GM08714 (cell line): ENCODE results near the gene GPR75.
"Not testable (repeated sequence)": the region's sequence is repeated elsewhere in the genome, so short reads cannot be mapped to it uniquely, and the experiment has no call there.

Experiments
- H3K4me3 ChIP-seq: fragments of 200-500 bp; sonication (Bioruptor generic); 2 replicates; pipeline ENCODE4 v1.5.1; 2014; ENCODE audit warnings: mild to moderate bottlenecking, low read length, inconsistent platforms
- ZNF274 ChIP-seq: IDR thresholded peaks from 2 replicates; pipeline ENCODE4 v1.6.1; 2012; ENCODE audit warnings: mild to moderate bottlenecking, low read depth, low read length

Gene GPR75

DNA sequence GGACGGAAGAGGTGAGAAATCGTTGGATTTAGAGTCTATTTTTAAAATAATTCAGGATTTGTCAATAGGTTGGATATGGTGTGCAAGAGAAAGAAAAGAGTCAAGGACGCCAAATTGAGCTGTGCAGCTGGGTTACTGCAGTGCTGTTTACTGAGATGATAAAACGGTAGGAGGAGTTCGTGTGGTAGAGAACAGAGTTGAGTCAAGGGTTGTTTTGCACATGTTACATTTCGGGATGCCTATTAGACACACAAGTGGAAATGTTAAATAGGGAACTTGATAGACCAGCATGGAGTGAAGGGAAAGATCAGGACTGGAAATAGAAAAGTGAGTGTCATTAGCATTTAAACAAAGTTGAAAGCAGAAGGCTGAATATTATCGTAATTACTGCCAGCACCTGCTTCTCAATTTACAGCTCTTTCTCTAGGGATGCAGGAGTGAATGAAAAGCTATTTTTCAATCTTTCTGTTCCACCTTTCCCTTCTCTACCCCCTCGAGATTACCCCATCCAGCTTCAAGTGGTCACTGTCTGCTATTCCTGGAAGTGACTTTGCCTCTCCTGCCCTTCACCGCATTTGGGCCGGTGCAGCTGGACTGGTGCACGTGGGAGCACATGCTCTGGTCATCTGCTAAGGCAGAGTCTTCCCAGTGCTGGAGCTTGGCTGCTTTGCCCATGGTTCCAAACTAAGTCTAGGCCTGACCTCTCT, 30.3 kb downstream of the GPR75 start:
- TF ChIP-seq ZNF274 = no peak
- H3K4me3 ChIP-seq = no peak overlapping the region

DNA sequence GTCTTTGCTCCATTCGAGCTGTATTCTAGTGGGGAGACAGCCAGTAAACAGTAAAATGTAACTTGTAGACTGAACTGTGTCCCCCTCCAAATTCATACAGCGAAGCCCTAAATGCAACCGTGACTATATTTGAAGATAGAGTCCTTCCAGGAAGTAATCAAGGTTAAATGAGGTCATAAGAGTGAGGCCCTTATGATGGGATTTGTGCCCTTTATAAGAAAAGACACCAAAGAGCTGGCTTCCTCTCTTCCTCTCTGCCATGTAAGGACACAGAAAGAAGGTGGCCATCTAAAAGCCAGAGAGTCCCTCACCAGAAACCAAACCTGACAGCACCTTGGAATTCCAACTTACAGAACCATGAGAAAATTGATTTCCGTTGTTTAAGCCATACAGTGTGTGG, 31.4 kb downstream of the GPR75 start:
- H3K4me3 ChIP-seq = no peak overlapping the region
- TF ChIP-seq ZNF274 = no peak

DNA sequence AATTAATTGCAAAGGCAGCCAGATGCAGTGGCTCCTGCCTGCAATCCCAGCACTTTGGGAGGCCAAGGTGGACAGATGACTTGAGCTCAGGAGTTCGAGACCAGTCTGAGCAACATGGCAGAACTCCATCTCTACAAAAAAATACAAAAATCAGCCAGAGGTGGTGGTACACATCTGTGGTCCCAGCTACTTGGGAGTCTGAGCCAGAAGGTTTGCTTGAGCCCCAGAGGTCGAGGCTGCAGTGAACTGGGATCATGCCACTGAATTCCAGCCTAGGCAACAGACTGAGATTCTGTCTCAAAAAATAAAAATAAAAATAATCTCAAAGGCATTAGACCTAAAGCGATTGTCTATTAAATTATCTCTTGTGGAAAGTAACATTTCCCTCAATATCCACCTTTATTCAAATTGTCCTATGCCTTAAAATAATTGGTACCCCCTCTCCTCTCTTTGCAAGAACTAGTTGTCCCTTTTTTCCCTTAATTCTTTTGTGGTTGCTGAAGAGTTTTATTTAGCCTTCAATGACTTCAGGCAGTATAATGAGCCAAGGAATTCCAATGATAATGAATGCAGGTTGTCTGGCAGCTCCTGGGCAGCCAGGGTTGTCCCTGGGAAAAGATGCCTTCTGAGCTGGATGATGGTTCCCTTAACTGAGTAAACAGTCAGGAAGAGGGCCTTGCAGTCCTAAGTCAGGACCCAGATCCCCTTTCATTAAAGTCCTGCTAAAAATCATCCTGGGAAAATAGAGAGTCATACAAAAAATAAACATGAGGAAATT, 32.2 kb downstream of the GPR75 start:
- no peak for TF ChIP-seq ZNF274
- no peak overlapping the region for H3K4me3 ChIP-seq

DNA sequence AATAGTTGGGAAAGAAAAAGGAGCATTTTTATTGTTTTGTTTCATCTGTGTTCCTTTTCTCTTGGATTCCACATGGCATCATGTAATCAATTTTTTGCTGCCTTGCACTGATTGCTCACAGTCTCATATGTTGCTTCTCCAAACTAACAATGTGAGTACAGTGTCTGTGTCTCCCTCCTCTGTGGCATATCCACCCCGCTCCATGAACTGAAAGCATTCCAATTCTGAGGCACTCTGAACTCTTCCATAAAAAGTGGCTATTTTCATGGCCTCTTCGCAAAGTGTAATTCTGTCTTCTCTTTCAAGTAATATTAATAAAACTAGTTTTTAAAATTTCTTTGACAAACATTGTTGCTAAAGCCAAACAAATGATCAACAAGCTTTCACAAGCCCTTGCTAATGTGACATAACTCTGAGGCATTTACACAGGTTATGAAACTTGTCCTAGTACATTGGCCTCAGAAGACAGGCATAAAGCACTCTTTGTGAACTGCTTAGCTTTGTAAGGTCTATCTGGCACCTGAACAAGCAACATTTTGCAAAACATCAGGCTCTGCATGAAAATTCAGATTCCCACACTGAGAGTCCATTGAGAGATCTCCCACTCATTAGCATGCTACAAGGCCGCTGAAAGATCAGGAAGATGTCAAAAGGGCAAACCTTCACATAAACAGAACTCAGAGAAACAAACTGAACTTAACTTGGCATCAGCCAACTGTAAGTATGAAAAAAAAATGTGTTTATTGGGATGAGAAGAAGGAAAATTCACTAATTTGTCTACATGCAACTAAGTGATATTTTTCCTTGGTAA, 33.0 kb downstream of the GPR75 start:
- no peak for TF ChIP-seq ZNF274
- H3K4me3 ChIP-seq = no peak overlapping the region

DNA sequence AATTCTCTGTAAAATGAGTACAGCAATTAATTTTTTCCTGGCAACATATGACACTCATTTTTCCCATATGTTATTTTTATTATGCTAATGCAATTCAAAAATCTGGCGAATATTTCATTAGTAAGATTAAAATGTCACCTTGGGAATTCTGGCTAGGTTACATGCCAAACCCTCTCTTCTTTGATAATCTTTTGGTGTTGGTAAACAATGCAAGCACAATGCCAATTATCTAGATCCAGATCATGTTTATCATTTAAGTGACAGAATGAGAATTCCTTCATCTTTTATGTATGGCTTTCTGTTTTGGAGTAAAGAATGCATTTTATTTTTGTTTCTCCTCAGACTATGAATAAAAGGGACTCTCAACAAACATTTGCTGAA, 33.7 kb downstream of the GPR75 start:
- no peak for TF ChIP-seq ZNF274
- H3K4me3 ChIP-seq = no peak overlapping the region

DNA sequence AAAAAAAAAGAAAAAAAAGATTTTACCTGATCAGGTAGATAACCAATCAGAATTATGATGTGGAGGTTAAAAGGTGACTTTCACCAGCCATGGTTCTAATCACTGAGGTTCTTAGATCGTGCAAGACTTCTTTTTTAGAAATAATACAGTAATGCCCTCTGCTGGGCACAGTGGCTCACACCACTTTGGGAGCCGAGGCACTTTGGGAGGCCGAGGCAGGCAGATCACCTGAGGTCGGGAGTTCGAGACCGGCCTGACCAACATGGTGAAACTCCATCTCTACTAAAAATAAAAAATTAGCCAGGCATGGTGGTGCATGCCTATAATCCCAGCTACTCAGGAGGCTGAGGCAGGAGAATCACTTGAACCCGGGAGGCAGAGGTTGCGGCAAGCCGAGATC, 36.1 kb downstream of the GPR75 start:
- not testable (repeated sequence) for H3K4me3 ChIP-seq

DNA sequence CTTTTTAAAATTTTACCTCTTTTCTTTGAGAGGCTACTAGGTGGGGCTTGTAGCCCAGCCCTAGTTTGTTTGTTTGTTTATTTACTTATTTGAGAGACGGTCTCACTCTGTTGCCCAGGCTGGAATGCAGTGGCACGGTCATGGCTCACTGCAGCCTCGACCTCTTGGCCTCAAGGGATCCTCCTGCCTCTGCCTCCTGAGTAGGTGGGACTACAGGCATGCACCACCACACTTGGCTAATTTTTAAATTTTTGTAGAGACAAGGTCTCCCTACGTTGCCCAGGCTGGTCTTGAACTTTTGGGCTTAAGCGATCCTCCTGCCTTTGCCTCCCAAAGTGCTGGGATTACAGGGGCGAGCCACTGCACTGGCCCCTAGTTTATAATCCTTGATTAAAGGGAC, 38.0 kb downstream of the GPR75 start:
- no peak for TF ChIP-seq ZNF274
- H3K4me3 ChIP-seq = no peak overlapping the region

DNA sequence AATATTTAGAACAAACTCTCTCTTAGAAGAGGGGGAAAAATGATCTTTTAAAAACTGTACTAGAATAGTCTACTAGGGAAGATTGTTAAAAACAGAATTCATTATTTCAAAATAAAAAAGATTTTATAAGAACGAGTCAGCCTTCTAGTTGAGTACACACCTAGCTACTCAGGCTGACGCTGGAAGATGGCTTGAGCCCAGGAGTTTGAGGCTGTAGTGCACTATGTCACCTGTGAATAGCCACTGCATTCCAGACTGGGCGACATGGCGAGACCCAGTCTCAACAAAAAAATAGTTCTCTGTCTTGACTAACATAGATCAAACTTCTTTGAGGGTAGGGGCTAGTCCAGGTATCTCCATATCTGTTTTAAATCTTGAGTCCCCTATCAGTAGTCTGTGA, 39.1 kb downstream of the GPR75 start:
- TF ChIP-seq ZNF274 = no peak

DNA sequence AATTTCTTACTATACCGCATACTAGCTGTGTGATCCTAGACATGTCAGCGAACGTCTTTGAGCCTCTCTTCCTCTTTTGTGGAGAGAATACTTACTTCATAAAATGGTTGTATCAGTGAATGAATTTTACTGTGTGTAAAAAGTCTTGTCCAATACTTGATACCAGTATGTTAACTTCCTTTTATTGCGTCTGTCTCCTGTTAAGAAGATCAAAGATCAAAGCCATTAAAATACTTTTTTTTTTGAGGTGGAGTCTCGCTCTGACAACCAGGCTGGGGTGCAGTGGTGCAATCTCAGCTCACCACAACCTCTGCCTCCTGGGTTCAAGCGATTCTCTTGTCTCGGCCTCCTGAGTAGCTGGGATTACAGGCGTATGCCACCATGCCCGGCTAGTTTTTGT, 39.7 kb downstream of the GPR75 start:
- TF ChIP-seq ZNF274 = no peak
- H3K4me3 ChIP-seq = no peak overlapping the region

More for the DNA sequence above, 39.1 kb downstream of the GPR75 start:
- H3K4me3 ChIP-seq = no peak overlapping the region

DNA sequence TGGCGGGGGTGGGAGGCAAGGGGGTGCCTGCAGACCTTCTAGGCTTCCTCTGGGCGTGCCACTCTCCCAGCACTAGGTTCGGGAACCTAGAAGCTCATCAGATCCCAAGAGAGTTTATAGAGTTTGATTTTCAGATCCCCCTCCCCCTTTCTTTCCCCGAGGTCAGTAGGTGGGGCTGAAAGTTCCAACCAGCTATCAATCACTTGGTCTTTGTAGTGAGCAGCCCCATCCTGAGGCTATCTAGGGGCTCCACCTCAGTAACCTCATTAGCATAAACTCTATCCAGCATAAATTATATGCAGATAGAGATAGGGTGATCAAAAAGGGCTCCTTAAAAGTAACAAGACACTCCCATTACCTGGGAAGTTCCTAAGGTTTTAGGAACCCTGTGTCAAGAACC, 40.1 kb downstream of the GPR75 start:
- no peak overlapping the region for H3K4me3 ChIP-seq
- no peak for TF ChIP-seq ZNF274

DNA sequence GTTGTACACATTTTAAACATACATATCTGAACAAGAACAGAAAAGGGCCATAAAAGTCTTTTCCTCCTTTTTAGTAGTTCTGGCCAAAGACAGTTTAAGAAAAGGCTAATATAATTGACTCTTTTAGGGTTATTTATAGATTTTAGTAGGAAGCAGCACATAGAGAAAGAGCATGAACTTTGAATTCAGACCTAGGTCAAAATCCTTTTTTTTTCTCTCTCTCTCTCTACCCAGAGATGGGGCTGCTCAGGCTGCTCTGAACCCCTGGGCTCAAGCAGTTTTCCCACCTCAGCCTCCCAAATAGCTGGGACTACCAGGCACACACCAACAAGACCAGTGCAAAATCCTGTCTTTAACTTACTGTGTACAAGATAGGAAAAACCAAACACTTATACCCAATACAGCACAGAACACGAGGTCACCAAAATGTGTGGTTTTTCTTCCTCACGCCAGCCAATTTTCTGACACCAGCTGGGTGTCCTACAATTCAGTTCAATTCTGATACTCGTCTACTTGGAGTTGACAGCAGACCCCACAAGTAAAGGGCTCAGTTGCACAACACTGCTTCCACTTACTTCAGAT, 40.8 kb downstream of the GPR75 start:
- TF ChIP-seq ZNF274 = no peak

DNA sequence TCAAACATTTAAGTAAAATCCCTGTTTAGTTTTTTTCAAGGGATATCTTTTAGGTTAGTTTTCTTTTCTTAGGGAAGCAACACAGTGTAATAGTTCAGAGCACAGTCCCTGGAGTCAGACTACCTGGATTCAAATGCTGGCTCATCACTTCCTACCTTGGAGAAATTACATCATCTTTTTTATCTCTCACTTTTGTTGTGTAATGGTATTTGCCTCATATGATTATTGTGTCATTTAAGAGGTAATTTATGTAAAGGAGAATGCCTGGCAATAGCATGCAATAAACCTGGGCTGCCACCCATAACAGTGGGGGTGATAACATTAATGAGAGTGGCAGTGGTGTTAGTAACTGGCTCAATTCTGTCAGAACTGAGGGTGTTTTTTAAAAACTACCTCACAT, 46.6 kb downstream of the GPR75 start:
- no peak overlapping the region for H3K4me3 ChIP-seq
- TF ChIP-seq ZNF274 = no peak

More for the DNA sequence above, 40.8 kb downstream of the GPR75 start:
- no peak overlapping the region for H3K4me3 ChIP-seq

DNA sequence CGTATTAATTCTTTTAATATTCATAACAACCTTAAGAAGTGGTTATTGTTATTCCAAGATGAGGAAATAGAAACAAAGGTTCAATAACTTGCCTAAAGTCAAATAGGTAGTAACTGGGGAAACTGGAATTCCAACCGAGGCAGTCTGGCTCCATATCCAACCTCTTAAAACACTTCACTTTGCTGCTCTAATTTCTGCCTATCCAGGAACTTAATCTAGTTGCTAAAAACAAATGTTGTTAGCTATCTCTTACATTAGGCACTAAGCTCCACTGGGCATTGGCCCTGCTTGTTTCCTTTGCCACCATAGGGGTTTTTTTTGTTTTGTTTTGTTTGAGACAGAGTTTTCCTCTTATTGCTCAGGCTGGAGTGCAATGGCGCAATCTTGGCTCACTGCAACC, 48.2 kb downstream of the GPR75 start:
- no peak overlapping the region for H3K4me3 ChIP-seq
- no peak for TF ChIP-seq ZNF274
